Lung microvascular endothelial cell (primary cell): ENCODE data around the gene UBTD2. TPM values are rescaled to one million over a fixed set of nuclear protein-coding genes. Genes with fewer than 3 reads are reported as not detected.
A peak's percentile ranks its signal among the peaks of the same experiment; 100 is the strongest.
"Not testable (repeated sequence)": the region's sequence is repeated elsewhere in the genome, so short reads cannot be mapped to it uniquely, and the experiment has no call there.

ENCODE experiments used
- DNase-seq, 2 donors: peaks; one replicate each; pipeline versions ENCODE4 v3.0.0 to v3.0.0-alpha.2; 2010; ENCODE audit warnings: low read depth in 2 of 2
- total RNA-seq: library from RNA; depleted of rRNA; stranded (reverse); fragments of >200 nt; gene quantifications from 2 replicates; pipeline ENCODE4 v1.2.1, GENCODE V29; 2014

Gene UBTD2
- total RNA-seq, 1 donor from 2014 or later = 14.7 TPM

- DNase-seq = no peak
Measured at GRCh38 chr5:172251419-172251818, 32.1 kb downstream of the UBTD2 start.

- DNase-seq = no peak
Measured at GRCh38 chr5:172248637-172249036, 34.9 kb downstream of the UBTD2 start.

GRCh38 chr5:172245703-172246125, 37.9 kb downstream of the UBTD2 start:
- peak in 1 of 2 donors; percentile 69 for DNase-seq

GRCh38 chr5:172245046-172245445, 38.5 kb downstream of the UBTD2 start:
- no peak for DNase-seq

- no peak for DNase-seq
Measured at GRCh38 chr5:172243302-172243701, 40.3 kb downstream of the UBTD2 start.

GRCh38 chr5:172238334-172238733, 45.2 kb downstream of the UBTD2 start:
- DNase-seq = no peak

GRCh38 chr5:172235827-172236736, 47.5 kb downstream of the UBTD2 start:
- DNase-seq = no peak

- peak in 1 of 2 donors; percentile 2 for DNase-seq
Measured at GRCh38 chr5:172235132-172235780, 48.3 kb downstream of the UBTD2 start.

- no peak for DNase-seq
Measured at GRCh38 chr5:172234031-172234430, 49.5 kb downstream of the UBTD2 start.

- DNase-seq = no peak
Measured at GRCh38 chr5:172229904-172230303, 53.7 kb downstream of the UBTD2 start.

GRCh38 chr5:172224996-172225395, 58.6 kb downstream of the UBTD2 start:
- no peak for DNase-seq

- no peak for DNase-seq
Measured at GRCh38 chr5:172223901-172224873, 59.4 kb downstream of the UBTD2 start.

GRCh38 chr5:172219296-172219695, 64.3 kb downstream of the UBTD2 start:
- DNase-seq = no peak

- DNase-seq = no peak
Measured at GRCh38 chr5:172216345-172216744, 67.2 kb downstream of the UBTD2 start.

GRCh38 chr5:172213126-172213525, 70.4 kb downstream of the UBTD2 start:
- no peak for DNase-seq

GRCh38 chr5:172211676-172212075, 71.9 kb downstream of the UBTD2 start:
- DNase-seq = no peak

- no peak for DNase-seq
Measured at GRCh38 chr5:172209714-172210113, 73.8 kb downstream of the UBTD2 start.

- no peak for DNase-seq
Measured at GRCh38 chr5:172207511-172207910, 76.1 kb downstream of the UBTD2 start.

- not testable (repeated sequence) for DNase-seq
Measured at GRCh38 chr5:172205984-172206383, 77.6 kb downstream of the UBTD2 start.

- DNase-seq = no peak
Measured at GRCh38 chr5:172200476-172200875, 83.1 kb downstream of the UBTD2 start.

GRCh38 chr5:172199446-172199845, 84.1 kb downstream of the UBTD2 start:
- DNase-seq = no peak

GRCh38 chr5:172197775-172198174, 85.8 kb downstream of the UBTD2 start:
- not testable (repeated sequence) for DNase-seq
